K562 (cell line): ENCODE measurements around the gene TNFAIP3. TPM values are rescaled to one million over a fixed set of nuclear protein-coding genes. Genes with fewer than 3 reads are reported as not detected.

Experiments used
- ATAC-seq: fragments of 200-7000 bp; cut with Tn5 transposase; 3 replicates; pipeline ENCODE4 v1.9.1; 2020; ENCODE audit warnings: moderate library complexity
- BruUV-seq: library from RNA; stranded (reverse); fragments of 400-500 nt; replicated peaks from 2 replicates; lab custom pipeline; 2021; lab: Mats Ljungman, UMichigan
- CTCF ChIA-PET: fragments of 300-600 bp; formaldehyde crosslinking; extraction: SDS; loops from one replicate; lab custom pipeline; 2021; ENCODE audit warnings: low intra/inter-chr PET ratio; lab: Yijun Ruan, JAX
- POLR2A ChIA-PET: fragments of 300-600, 350-650 bp; sonication (Branson Sonifier 250); formaldehyde crosslinking; extraction: SDS; loops from one replicate; lab custom pipeline; 2021; ENCODE audit warnings: antibody characterized with exemption, inconsistent platforms; lab: Yijun Ruan, JAX
- DNase-seq, 4 experiments: peaks; one replicate each; pipeline versions ENCODE4 v3.0.0 to v3.0.0-alpha.2; 2011 to 2018; ENCODE audit warnings: low spot score in 3 of 4, mixed read lengths in 3 of 4; ENCODE audit errors: extremely low read depth in 1 of 4
- FAIRE-seq: peaks from 2 replicates; lab custom pipeline; 2011; peaks lifted over from hg19 to GRCh38; lab: Jason Lieb, UNC
- H2AFZ ChIP-seq: 2 replicates; pipeline ENCODE4 v1.6.0; 2011; ENCODE audit warnings: low read depth, low read length, control low read depth, inconsistent platforms
- H3K27ac ChIP-seq: fragments of 200-600 bp; 3 replicates; pipeline ENCODE4 v1.8.0; 2011; ENCODE audit warnings: low read depth, mild to moderate bottlenecking, control low read depth, inconsistent platforms, low read length, moderate library complexity, mixed read lengths; ENCODE audit errors: extremely low read depth
- H3K27me3 ChIP-seq, 2 experiments: fragments of 300-600 bp in 1 of 2; 2 replicates in 1 of 2; 3 replicates in 1 of 2; pipeline versions ENCODE4 v1.6.0 to v1.8.0; 2011; ENCODE audit warnings: inconsistent platforms in 2 of 2, low read length in 2 of 2, mild to moderate bottlenecking in 1 of 2, mixed read lengths in 1 of 2, moderate library complexity in 1 of 2; ENCODE audit not compliant: control insufficient read depth in 2 of 2, insufficient read depth in 2 of 2
- H3K36me3 ChIP-seq: fragments of 300-600 bp; 3 replicates; pipeline ENCODE4 v1.8.0; 2011; ENCODE audit warnings: mild to moderate bottlenecking, low read length, inconsistent platforms; ENCODE audit not compliant: control insufficient read depth, insufficient read depth
- H3K4me1 ChIP-seq, 2 experiments: fragments of 200-600 bp in 1 of 2; replicated peaks in 1 of 2; 2 replicates in 1 of 2; 3 replicates in 1 of 2; pipeline versions ENCODE4 v1.5.1 to v1.8.0; 2011; ENCODE audit warnings: inconsistent platforms in 2 of 2, low read length in 2 of 2, mild to moderate bottlenecking in 1 of 2, mixed read lengths in 1 of 2, moderate library complexity in 1 of 2; ENCODE audit not compliant: control insufficient read depth in 2 of 2, insufficient read depth in 2 of 2
- H3K4me2 ChIP-seq: 2 replicates; pipeline ENCODE4 v1.6.1; 2011; ENCODE audit warnings: low read length, control low read depth, inconsistent platforms, mixed read lengths; ENCODE audit not compliant: insufficient read depth
- H3K4me3 ChIP-seq: fragments of 200-600 bp; sonication (generic), shearing (Covaris generic); 2 replicates; pipeline ENCODE4 v1.5.1; 2016; ENCODE audit warnings: control low read depth, inconsistent platforms
- H3K79me2 ChIP-seq: fragments of 200-600 bp; 3 replicates; pipeline ENCODE4 v1.8.0; 2011; ENCODE audit warnings: low read length, inconsistent platforms; ENCODE audit not compliant: control insufficient read depth, insufficient read depth
- H3K9ac ChIP-seq, 2 experiments: 2 replicates each; pipeline versions ENCODE4 v1.6.0 to v1.6.1; 2011; ENCODE audit warnings: low read depth in 2 of 2, low read length in 2 of 2, control low read depth in 1 of 2, inconsistent platforms in 1 of 2, mild to moderate bottlenecking in 1 of 2, mixed read lengths in 1 of 2; ENCODE audit not compliant: insufficient read depth in 1 of 2
- H3K9me1 ChIP-seq: one replicate; pipeline ENCODE4 v1.6.0; 2011; ENCODE audit warnings: inconsistent platforms, mild to moderate bottlenecking, low read length, moderate library complexity; ENCODE audit not compliant: control insufficient read depth, insufficient read depth
- H3K9me3 ChIP-seq: replicated peaks from 2 replicates; pipeline ENCODE4 v1.5.1; 2011; ENCODE audit warnings: low read depth, low read length, inconsistent platforms; ENCODE audit not compliant: control insufficient read depth, insufficient read depth
- H4K20me1 ChIP-seq: replicated peaks from 2 replicates; pipeline ENCODE4 v1.6.1; 2011; ENCODE audit warnings: low read length, inconsistent platforms, mixed read lengths; ENCODE audit not compliant: control insufficient read depth, insufficient read depth
- ATF7 ChIP-seq: fragments of 450-650 bp; IDR thresholded peaks from 2 replicates; pipeline ENCODE4 v1.7.1; 2014; ENCODE audit warnings: mild to moderate bottlenecking, moderate library complexity
- C11orf30 ChIP-seq: fragments of 450-650 bp; IDR thresholded peaks from 2 replicates; pipeline ENCODE4 v1.6.1; 2016; ENCODE audit warnings: low read depth, mild to moderate bottlenecking
- CEBPG ChIP-seq, 3 experiments: fragments of 200-800 bp in 1 of 3; sonication (Bioruptor generic) in 1 of 3; sonication (generic) in 1 of 3; formaldehyde crosslinking in 1 of 3; IDR thresholded peaks in 2 of 3; conservative IDR thresholded peaks in 1 of 3; 2 replicates each; pipeline versions ENCODE4 v1.6.1 to v1.8.0; 2016 to 2022; ENCODE audit warnings: missing compliant biosample characterization in 2 of 3, missing genetic modification characterization in 2 of 3, mild to moderate bottlenecking in 1 of 3, missing genetic modification reagents in 1 of 3
- CXXC5 ChIP-seq: fragments of 250-450 bp; sonication (Bioruptor Pico); IDR thresholded peaks from 2 replicates; pipeline ENCODE4 v1.8.0; 2022; ENCODE audit warnings: inconsistent platforms, mild to moderate bottlenecking, moderate library complexity
- MAFG ChIP-seq: fragments of 450-650 bp; conservative IDR thresholded peaks from 2 replicates; pipeline ENCODE4 v1.6.1; 2016; ENCODE audit warnings: missing genetic modification characterization, missing compliant biosample characterization
- MTA3 ChIP-seq: fragments of 450-650 bp; formaldehyde crosslinking; IDR thresholded peaks from 2 replicates; pipeline ENCODE4 v1.6.1; 2017; ENCODE audit warnings: mild to moderate bottlenecking, borderline replicate concordance
- NFATC3 ChIP-seq: fragments of 450-650 bp; IDR thresholded peaks from 2 replicates; pipeline ENCODE4 v1.6.1; 2017; ENCODE audit warnings: mild to moderate bottlenecking
- RAD21 ChIP-seq, 2 experiments: fragments of 250-450 bp in 1 of 2; fragments of 450-650 bp in 1 of 2; sonication (Bioruptor Pico) in 1 of 2; formaldehyde crosslinking in 1 of 2; IDR thresholded peaks in 1 of 2; conservative IDR thresholded peaks in 1 of 2; 2 replicates each; pipeline versions ENCODE4 v1.4.0 to v1.8.0; 2020 to 2022; ENCODE audit warnings: mild to moderate bottlenecking in 2 of 2, moderate library complexity in 1 of 2
- SP1 ChIP-seq: sonication (generic); formaldehyde crosslinking; IDR thresholded peaks from 2 replicates; pipeline ENCODE4 v1.8.1; 2022; ENCODE audit warnings: mild to moderate bottlenecking, missing genetic modification reagents
- TCF3 ChIP-seq: sonication (generic); formaldehyde crosslinking; IDR thresholded peaks from 2 replicates; pipeline ENCODE4 v1.4.0; 2020; ENCODE audit warnings: mild to moderate bottlenecking, missing genetic modification reagents
- XRCC4 ChIP-seq: IDR thresholded peaks from one replicate; pipeline ENCODE4 v1.6.1; 2011; ENCODE audit not compliant: insufficient read depth, insufficient read length; ENCODE audit errors: extremely low read depth
- ZNF316 ChIP-seq: fragments of 450-650 bp; IDR thresholded peaks from 2 replicates; pipeline ENCODE4 v1.6.1; 2016
- ZNF584 ChIP-seq: fragments of 200-800 bp; sonication (Bioruptor generic); IDR thresholded peaks from 2 replicates; pipeline ENCODE4 v1.6.1; 2016; ENCODE audit warnings: low read depth, mild to moderate bottlenecking, missing genetic modification characterization, missing compliant biosample characterization
- ZSCAN32 ChIP-seq: fragments of 450-650 bp; formaldehyde crosslinking; IDR thresholded peaks from 2 replicates; pipeline ENCODE4 v1.4.0; 2020; ENCODE audit warnings: mild to moderate bottlenecking, moderate library complexity
- WGBS: fragments of 100-300 bp; shearing (Covaris generic); methylation state at CpG from one replicate; pipeline ENCODE4 v1.1.6; 2016; ENCODE audit warnings: low coverage, mixed read lengths; ENCODE audit not compliant: insufficient coverage; ENCODE audit errors: missing lambda C conversion rate; 5-methylcytosine and 5-hydroxymethylcytosine counted together
- in situ Hi-C: fragments of 300-500 bp; cut with MboI; formaldehyde crosslinking; loops from 4 replicates; pipeline ENCODE4 v1.15.0; 2018; ENCODE audit warnings: inconsistent platforms, mixed read lengths
- intact Hi-C: fragments of 100-400 bp; cut with micrococcal nuclease; formaldehyde crosslinking; loops from 2 replicates; pipeline ENCODE4 v1.14.2; 2022
- polyA plus RNA-seq, 8 experiments: library from polyadenylated mRNA; depleted of rRNA in 4 of 8; stranded (reverse) in 5 of 8; unstranded in 3 of 8; fragments of >200 nt; fragmentation: Nextera tagmentation in 2 of 8; fragmentation: Illumina TruSeq in 1 of 8; extraction: Ambion mirVana in 2 of 8; extraction: Trizol in 1 of 8; gene quantifications; 2 replicates each; pipeline versions ENCODE4 v1.2.1 to v1.2.3, GENCODE V29; 2011 to 2014; ENCODE audit warnings: inconsistent platforms in 1 of 8, missing spikeins in 1 of 8
- total RNA-seq, 7 experiments: library from RNA; depleted of rRNA in 6 of 7; stranded (reverse); fragments of >200 nt in 6 of 7; fragmentation: Illumina TruSeq in 2 of 7; extraction: Trizol in 2 of 7; gene quantifications; 2 replicates each; pipeline versions ENCODE4 v1.2.1 to v1.2.3, GENCODE V29; 2011 to 2021; ENCODE audit warnings: low replicate concordance in 1 of 7

TNFAIP3 gene
- total and polyA plus RNA-seq, 9 of the 15 experiments (the other 6 are each of a cell fraction or from before 2014, with no cell fraction given) = 0.79 to 17.0 (median 6.4) TPM

DNA sequence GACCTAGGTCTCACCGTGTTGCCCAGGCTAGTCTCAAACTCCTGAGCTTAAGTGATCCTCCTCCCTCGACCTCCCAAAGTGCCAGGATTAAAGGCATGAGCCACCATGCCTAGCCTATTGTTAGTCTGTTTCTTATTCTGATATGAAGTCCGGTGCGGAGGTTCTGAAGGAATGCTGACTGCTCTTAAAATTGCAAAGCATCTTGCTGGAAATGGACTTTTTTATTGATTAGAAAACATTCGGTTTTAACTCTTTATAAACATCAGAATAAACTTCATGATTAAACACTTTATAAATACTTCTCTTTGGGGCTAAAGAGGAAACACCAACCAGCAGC is 3.2 kb downstream of the TNFAIP3 start:
- Histone ChIP-seq H3K9ac (no peak overlapping the region), H3K36me3 (peaks cover 41% of the 10 kb centered on the region; the same call in 2 of the 3 replicates), H3K27me3 (no peaks in the 10 kb centered on the region), H3K4me2 (no peak overlapping the region), H3K9me3 (no peaks in the 10 kb centered on the region), H3K79me2 (peaks cover 31% of the 10 kb centered on the region), H4K20me1 (no peaks in the 10 kb centered on the region), H3K9me1 (no peaks in the 10 kb centered on the region), H3K4me3 (no peak overlapping the region), H3K27ac (no peak overlapping the region), H2AFZ (no peak overlapping the region), H3K4me1 (peaks cover 22 to 50% of the 10 kb centered on the region in 2 experiments)
- 53% methylated on average over 5 of the region's 5 CpGs for WGBS
- ChIA-PET POLR2A (interaction anchor here (0.5 to 6.8 kb wide), 7 partner anchors 9 to 162 kb away, joined by 3 to 61 read pairs (median 3); no protein-coding TSS in a partner anchor), CTCF (no interaction called here)
- no TSS peak for BruUV-seq
- in situ Hi-C loops = no loop called here
- ATAC-seq (no peak), DNase-seq (no peak), FAIRE-seq (no peak)
- peak; percentile 69 for TF ChIP-seq C11orf30
- no peak for TF ChIP-seq XRCC4
- TF ChIP-seq NFATC3 = no peak
- peak; percentile 43 for TF ChIP-seq MAFG (tag)
- TF ChIP-seq ZNF316 = peak; percentile 67
- 0 out of 2 replicates have a peak, but pooled peaks have one; percentile 4 for TF ChIP-seq SP1 (CRISPR knock-in tag)
- intact Hi-C loops = no loop called here

- Histone ChIP-seq H3K9me3 (no peaks in the 10 kb centered on the region), H3K9me1 (no peaks in the 10 kb centered on the region), H3K4me3 (no peak overlapping the region), H3K9ac (peak overlapping the region in 1 of 2 experiments; percentile 46; a peak in 1 of 4 replicates), H3K4me1 (peaks cover 22 to 45% of the 10 kb centered on the region in 2 experiments), H3K27ac (no peak overlapping the region), H3K27me3 (no peaks in the 10 kb centered on the region), H3K4me2 (0 out of 2 replicates have a peak overlapping the region, but pooled peaks have one; percentile 35), H2AFZ (0 out of 2 replicates have a peak overlapping the region, but pooled peaks have one; percentile 21), H3K36me3 (peaks cover 46% of the 10 kb centered on the region; the same call in 2 of the 3 replicates), H4K20me1 (no peaks in the 10 kb centered on the region), H3K79me2 (peaks cover 31% of the 10 kb centered on the region)
- intact Hi-C loops (no loop called here), in situ Hi-C loops (no loop called here)
- BruUV-seq = no TSS peak
- WGBS = 12% methylated on average over 4 of the region's 4 CpGs
- CTCF ChIA-PET = no interaction called here
- POLR2A ChIA-PET = interaction anchor here (0.5 to 6.8 kb wide), 10 partner anchors 8 to 1131 kb away, joined by 3 to 61 read pairs (median 3); no protein-coding TSS in a partner anchor
- FAIRE-seq (no peak), ATAC-seq (peak; percentile 2; the same call in 1 of the 3 replicates), DNase-seq (no peak)
- TF ChIP-seq CXXC5 (peak; percentile 30), TCF3 (CRISPR knock-in tag) (peak; percentile 36; the same call in 1 of the 2 replicates), MTA3 (peak; percentile 43; the same call in 1 of the 2 replicates), CEBPG (CRISPR knock-in tag; IDR thresholded peaks at IDR 0.05) (no peak), CEBPG (tag; conservative IDR thresholded peaks at IDR 0.05 in 1 of 2, IDR thresholded peaks at IDR 0.05 in 1 of 2) (peak in 1 of 2 experiments; percentile 64; a peak in 1 of 4 replicates), ATF7 (peak; percentile 11; the same call in 1 of the 2 replicates), ZSCAN32 (CRISPR knock-in tag) (0 out of 2 replicates have a peak, but pooled peaks have one; percentile 19), RAD21 (CRISPR knock-in tag; conservative IDR thresholded peaks at IDR 0.05 in 1 of 2, IDR thresholded peaks at IDR 0.05 in 1 of 2) (peak; percentile 4 to 23; a peak in 2 of 4 replicates), ZNF584 (no peak)
These were observed 3.7 kb downstream of the TNFAIP3 start for GRCh38 chr6:137870744-137871247.
